Activated naive CD8-positive, alpha-beta T cell (primary cell): ENCODE results near the gene ATP2C1.

ENCODE experiments used
- H3K27ac Mint-ChIP-seq: one replicate; pipeline ENCODE4 v1.8.0; 2021; ENCODE audit warnings: mixed read lengths
- H3K27me3 Mint-ChIP-seq: one replicate; pipeline ENCODE4 v1.8.0; 2021; ENCODE audit warnings: mixed read lengths
- H3K36me3 Mint-ChIP-seq: one replicate; pipeline ENCODE4 v1.8.0; 2021; ENCODE audit warnings: mixed read lengths
- H3K4me1 Mint-ChIP-seq: one replicate; pipeline ENCODE4 v1.8.0; 2021; ENCODE audit warnings: low read depth, mixed read lengths
- H3K4me3 Mint-ChIP-seq: one replicate; pipeline ENCODE4 v1.8.0; 2021; ENCODE audit warnings: mild to moderate bottlenecking, mixed read lengths
- H3K9me3 Mint-ChIP-seq: one replicate; pipeline ENCODE4 v1.8.0; 2021; ENCODE audit warnings: low read depth, mixed read lengths

The ATP2C1 gene

DNA sequence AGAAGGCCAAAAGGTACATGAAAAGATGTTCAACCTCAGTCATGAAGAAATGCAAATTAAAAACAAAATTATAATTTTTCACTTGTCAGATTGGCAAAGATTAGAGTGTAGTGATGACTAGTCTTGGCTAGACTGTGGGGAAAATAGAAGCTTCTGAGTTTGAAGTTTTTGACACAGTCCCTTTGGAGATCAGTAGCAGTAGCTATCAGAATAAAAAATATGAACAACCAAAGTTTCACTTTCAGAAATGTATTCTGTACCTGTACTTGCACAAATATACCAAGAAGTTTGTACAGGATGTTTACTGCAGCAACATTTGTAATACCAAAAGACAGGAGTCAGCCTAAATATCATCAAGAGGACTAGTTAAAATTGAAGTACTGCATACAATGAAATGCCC is 14.1 kb downstream of the ATP2C1 start:
- H3K4me3 Mint-ChIP-seq = peak overlapping the region; percentile 20
- peaks cover 55% of the 10 kb centered on the region for H3K4me1 Mint-ChIP-seq

DNA sequence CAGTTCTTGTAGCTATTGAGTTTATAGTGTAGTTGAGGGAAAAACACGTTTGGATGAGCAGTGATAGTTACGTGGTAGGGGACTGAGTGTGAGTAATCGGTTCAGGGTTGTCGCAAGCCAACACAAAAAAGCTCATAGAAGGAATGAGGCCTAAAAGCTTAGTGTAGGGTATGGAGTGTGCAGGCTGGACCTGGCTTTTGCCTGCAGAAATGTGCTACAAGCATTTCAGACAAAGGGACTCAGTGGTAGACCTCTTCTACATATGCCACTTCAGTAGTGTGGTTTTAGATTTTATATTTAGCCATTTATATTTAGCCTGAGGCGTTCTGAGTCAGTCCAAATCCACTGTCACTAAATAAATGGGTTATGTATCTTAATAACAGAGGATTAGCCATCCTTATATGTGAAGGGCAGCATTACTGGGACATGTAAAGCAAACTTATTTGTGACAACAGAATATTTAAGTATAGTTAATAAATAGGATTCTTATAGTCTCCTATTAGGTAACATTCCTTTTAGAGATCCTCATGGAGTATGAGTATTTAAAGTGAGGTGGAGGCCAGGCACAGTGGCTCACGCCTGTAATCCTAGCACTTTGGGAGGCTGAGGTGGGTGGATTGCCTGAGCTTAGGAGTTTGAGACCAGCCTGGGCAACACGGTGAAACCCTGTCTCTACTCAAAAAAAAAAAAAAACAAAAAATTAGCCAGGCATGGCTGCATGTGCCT is 21.8 kb downstream of the ATP2C1 start:
- Mint-ChIP-seq H3K4me3 (no peak overlapping the region), H3K27ac (no peak overlapping the region), H3K27me3 (no peaks in the 10 kb centered on the region), H3K4me1 (peaks cover 33% of the 10 kb centered on the region), H3K36me3 (peaks cover 14% of the 10 kb centered on the region), H3K9me3 (peaks cover 5% of the 10 kb centered on the region)

More for the DNA sequence above, 14.1 kb downstream of the ATP2C1 start:
- Mint-ChIP-seq H3K27me3 (no peaks in the 10 kb centered on the region), H3K36me3 (peaks cover 12% of the 10 kb centered on the region), H3K27ac (peak overlapping the region; percentile 81), H3K9me3 (no peaks in the 10 kb centered on the region)

DNA sequence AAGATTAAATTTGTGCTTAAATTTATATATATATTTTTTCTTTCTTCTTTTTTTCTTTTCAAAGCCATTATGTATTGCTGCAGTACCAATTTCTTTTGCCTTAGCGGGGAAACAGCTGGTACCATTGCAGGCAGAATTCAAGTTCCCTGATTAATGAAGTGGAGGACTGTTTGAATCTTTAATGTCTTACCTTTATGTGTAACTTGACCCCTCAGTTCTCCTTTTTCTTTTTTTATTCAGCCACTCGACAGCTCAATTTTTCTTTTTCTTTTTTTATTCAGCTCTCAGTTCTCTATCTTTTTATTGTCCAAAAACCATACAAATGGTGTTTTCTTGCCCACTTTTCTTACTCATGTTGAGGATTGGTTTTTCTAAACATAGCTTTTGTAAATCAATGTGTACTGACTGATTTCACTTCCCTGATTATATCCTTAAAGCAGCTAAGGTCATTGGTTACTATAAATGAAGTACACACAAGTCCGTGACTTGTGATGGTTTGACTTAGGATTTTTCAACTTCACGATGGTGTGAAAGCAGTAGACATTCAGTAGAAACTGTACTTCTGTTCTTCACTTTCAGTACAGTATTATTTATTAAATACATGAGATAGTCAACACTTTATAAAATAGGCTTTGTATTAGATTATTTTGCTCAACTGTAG is 22.8 kb downstream of the ATP2C1 start:
- peak overlapping the region; percentile 34 for H3K27ac Mint-ChIP-seq
- H3K4me3 Mint-ChIP-seq = no peak overlapping the region
- peaks cover 14% of the 10 kb centered on the region for H3K36me3 Mint-ChIP-seq
- H3K27me3 Mint-ChIP-seq = no peaks in the 10 kb centered on the region
- peaks cover 37% of the 10 kb centered on the region for H3K4me1 Mint-ChIP-seq
- peaks cover 5% of the 10 kb centered on the region for H3K9me3 Mint-ChIP-seq

DNA sequence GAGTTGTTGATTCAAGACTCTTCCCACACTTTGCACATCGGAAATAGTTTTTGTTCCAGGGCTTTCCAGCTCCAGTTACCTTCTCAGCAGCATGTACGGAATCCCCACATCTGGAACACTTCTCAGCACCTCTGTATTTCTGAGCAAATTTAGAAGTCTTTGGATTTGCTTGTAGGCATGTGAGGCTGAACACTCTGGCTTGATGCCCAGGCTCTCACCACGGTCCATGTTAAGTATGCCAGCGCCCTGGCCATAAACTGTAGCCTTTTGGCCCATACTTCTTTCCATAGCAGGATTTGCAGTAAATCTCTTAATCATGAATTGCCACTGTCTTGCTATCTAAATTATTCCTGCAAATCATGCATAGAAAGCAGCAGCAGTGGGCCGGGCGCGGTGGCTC is 24.4 kb downstream of the ATP2C1 start:
- H3K9me3 Mint-ChIP-seq = peaks cover 5% of the 10 kb centered on the region
- H3K27ac Mint-ChIP-seq = no peak overlapping the region
- no peak overlapping the region for H3K4me3 Mint-ChIP-seq
- no peaks in the 10 kb centered on the region for H3K27me3 Mint-ChIP-seq
- peaks cover 52% of the 10 kb centered on the region for H3K4me1 Mint-ChIP-seq
- peaks cover 16% of the 10 kb centered on the region for H3K36me3 Mint-ChIP-seq

DNA sequence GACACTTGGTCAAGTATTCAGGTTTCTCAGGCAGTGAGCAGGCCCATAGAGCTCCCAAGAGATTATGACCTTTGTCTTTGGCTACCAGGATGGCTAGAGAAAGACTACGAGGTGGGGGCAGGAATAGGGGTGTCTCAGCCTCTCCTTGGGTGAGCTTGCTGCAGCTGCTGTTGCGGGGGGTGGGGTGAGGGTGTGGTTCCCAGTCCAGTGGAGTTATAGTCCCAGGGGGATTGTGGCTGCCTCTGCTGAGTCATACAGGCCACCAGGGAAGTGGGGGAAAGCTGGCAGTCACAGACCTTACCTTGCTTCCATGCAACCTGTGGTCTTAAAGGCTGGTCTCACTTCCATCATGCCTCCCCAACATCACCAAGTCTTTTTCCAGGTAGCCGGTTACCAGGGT is 31.7 kb downstream of the ATP2C1 start:
- no peak overlapping the region for H3K27ac Mint-ChIP-seq
- H3K27me3 Mint-ChIP-seq = no peaks in the 10 kb centered on the region
- H3K4me1 Mint-ChIP-seq = peaks cover 57% of the 10 kb centered on the region
- peaks cover 19% of the 10 kb centered on the region for H3K36me3 Mint-ChIP-seq
- H3K4me3 Mint-ChIP-seq = no peak overlapping the region
- peaks cover 8% of the 10 kb centered on the region for H3K9me3 Mint-ChIP-seq

DNA sequence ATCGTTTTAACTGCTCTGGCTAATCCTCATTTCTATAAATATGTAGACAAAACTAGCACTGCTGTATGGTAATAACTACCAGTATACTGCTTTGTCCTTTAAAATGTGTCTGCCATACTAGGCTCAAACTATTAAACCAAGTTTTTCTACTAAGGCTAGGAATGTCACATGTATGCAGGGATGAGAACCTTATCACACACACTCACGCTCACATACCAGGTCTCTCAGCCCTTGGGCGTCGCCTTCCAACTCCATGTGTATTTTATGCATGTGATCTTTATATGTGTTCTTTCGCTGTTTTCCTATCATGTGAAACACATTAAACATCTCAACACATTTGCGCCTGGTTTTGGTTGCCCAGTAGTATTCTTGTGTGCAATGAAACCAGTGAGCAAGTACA is 32.6 kb downstream of the ATP2C1 start:
- Mint-ChIP-seq H3K4me1 (peaks cover 54% of the 10 kb centered on the region), H3K9me3 (peaks cover 8% of the 10 kb centered on the region), H3K36me3 (peaks cover 19% of the 10 kb centered on the region), H3K27me3 (no peaks in the 10 kb centered on the region), H3K27ac (no peak overlapping the region), H3K4me3 (no peak overlapping the region)

DNA sequence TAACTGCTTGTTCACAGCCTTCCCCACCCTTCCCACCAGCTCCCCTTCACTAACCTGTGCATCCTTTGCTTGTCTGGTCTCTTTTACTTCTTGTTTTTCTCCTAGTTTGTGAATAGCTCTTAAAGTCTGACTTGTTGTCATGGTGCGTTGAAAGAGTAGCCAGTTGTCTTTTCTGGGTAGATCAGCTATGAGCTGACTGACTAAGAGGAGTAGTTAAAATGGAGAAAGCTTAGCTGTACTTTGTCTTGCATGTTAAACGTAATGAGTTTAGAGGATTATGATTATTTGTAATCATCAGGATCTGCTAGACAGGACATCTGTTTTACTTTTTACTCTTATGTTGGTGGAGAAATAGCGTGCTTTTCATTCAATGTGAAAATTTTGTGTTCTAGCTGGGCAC is 35.9 kb downstream of the ATP2C1 start:
- no peaks in the 10 kb centered on the region for H3K27me3 Mint-ChIP-seq
- H3K27ac Mint-ChIP-seq = no peak overlapping the region
- H3K36me3 Mint-ChIP-seq = peaks cover 12% of the 10 kb centered on the region
- peaks cover 31% of the 10 kb centered on the region for H3K4me1 Mint-ChIP-seq
- no peaks in the 10 kb centered on the region for H3K9me3 Mint-ChIP-seq
- H3K4me3 Mint-ChIP-seq = no peak overlapping the region

DNA sequence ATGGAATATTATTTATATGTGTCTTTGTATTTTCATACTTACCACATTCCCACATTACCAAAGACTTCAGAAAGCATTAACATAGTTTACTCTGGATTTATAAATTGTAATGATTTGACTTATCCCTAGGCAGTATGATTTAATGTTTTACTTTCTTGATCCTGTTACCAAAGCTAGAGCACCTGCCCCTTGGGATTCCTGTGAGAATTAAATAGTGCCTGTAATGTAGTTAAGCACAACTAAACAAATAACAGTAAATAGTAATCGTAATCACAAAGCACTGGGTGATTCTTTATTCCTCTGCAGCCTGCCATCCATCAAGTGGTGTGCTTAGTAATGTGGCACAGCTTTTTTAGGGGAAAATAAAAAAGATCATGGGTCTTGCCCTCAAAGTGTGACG is 39.1 kb downstream of the ATP2C1 start:
- no peaks in the 10 kb centered on the region for H3K27me3 Mint-ChIP-seq
- H3K9me3 Mint-ChIP-seq = no peaks in the 10 kb centered on the region
- H3K4me1 Mint-ChIP-seq = peaks cover 11% of the 10 kb centered on the region
- H3K36me3 Mint-ChIP-seq = peaks cover 6% of the 10 kb centered on the region
- H3K27ac Mint-ChIP-seq = no peak overlapping the region
- no peak overlapping the region for H3K4me3 Mint-ChIP-seq

DNA sequence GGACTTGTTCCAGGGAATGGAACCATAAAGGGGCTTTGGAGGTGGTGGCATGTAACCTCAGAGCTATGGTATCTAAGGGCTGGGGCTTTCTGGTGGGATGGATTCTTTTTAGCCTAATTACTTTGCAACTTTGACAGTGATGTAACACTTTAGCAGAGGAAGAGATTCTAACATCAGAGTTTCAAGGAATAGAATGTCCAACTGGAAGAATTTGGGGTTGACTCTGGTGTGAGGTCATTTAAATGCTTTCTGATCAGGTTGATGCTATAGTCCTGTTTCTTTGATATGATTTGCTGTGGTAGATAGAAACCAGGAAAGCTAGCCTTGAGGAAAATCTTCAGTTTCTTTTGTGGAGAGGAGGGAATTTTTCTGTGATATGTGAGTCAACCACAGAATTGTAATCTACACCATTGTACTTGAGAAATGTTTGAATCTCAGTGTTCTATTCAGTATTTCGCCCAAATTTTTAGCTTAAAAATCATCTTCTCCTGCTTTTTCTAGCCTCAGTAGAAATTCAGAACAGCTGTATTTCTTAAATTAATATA is 40.0 kb downstream of the ATP2C1 start:
- H3K9me3 Mint-ChIP-seq = no peaks in the 10 kb centered on the region
- no peaks in the 10 kb centered on the region for H3K27me3 Mint-ChIP-seq
- H3K36me3 Mint-ChIP-seq = peaks cover 11% of the 10 kb centered on the region
- H3K27ac Mint-ChIP-seq = no peak overlapping the region
- no peak overlapping the region for H3K4me3 Mint-ChIP-seq
- peaks cover 8% of the 10 kb centered on the region for H3K4me1 Mint-ChIP-seq

DNA sequence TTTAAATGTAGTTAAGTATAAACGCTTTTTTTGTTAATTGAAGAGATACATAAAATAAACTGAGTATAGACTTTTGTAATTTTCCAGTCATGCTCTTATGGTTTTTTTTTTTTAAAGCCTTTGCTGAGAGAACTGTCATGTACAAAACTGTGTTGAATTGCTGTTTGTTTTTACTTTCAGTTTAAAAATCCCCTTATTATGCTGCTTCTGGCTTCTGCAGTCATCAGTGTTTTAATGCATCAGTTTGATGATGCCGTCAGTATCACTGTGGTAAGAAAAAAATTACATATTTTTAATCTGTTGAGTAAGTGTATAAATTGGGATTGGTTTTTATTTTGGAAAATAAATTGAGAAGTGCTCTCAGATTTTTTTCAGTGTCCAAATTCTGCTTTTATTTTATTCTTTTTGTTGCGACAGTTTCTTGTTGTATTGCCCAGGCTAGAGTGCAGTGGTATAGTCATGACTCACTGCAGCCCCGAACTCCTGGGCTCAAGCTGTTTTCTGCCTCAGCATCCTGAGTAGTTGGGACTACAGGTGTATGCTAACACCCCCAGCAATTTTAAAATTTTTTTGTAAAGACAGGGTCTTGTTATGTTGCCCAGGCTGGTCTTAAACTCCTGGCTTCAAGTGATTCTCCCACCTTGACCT is 40.7 kb downstream of the ATP2C1 start:
- peaks cover 3% of the 10 kb centered on the region for H3K4me1 Mint-ChIP-seq
- no peaks in the 10 kb centered on the region for H3K9me3 Mint-ChIP-seq
- H3K4me3 Mint-ChIP-seq = no peak overlapping the region
- peaks cover 13% of the 10 kb centered on the region for H3K36me3 Mint-ChIP-seq
- no peaks in the 10 kb centered on the region for H3K27me3 Mint-ChIP-seq
- no peak overlapping the region for H3K27ac Mint-ChIP-seq

DNA sequence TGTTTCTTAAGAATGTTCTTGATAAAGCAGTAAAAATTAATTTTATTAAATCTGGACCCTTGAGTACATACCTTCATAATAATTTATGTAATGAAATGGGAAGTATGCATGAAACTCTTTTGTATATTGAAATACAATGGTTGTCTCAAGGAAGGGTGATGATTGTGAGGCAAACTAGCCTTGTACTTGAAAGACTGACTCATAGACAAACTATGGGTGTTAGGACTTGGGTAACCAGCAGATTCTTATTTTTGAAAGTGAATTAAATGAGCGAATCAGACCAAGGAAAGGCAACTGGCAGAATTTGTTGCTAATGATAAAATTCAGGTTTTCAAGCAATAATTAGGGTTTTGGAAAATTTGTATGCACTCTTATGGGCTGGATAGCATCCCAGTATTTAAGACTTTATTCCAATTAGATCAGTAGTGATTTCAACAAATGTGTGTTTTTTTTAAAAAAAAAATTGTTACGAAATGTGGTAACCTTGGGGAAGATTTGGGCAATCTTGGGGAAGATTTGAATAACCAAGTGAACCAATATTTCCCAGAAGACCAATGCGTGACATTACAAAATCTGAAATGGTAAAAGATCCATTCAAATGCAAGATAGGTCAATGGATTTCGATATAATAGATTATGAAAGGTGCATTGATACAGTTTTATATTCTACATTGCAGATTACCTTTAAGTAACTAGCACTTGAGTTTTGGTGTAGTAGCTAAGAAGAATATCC is 42.0 kb downstream of the ATP2C1 start:
- H3K4me1 Mint-ChIP-seq = peaks cover 3% of the 10 kb centered on the region
- H3K27me3 Mint-ChIP-seq = no peaks in the 10 kb centered on the region
- H3K9me3 Mint-ChIP-seq = no peaks in the 10 kb centered on the region
- no peak overlapping the region for H3K27ac Mint-ChIP-seq
- H3K4me3 Mint-ChIP-seq = no peak overlapping the region
- peaks cover 16% of the 10 kb centered on the region for H3K36me3 Mint-ChIP-seq

DNA sequence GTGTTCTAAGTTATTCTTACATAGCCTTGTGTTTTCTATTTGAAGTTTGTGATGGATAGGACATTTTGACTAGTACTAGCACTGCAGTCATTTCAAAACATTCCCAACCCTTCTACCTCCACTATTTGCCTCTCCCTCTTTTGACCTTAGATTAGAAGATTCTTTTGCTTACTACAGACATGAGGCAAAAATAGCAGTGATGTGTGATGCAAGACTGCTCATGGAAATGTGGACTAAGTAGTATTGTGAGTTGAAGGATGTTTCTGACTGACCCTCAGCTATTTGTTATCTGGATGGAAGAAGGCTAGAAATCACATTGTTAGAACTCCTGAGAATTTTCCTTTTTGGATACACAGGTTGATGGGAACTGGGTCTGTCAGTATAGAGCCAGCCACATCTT is 45.9 kb downstream of the ATP2C1 start:
- Mint-ChIP-seq H3K36me3 (peaks cover 31% of the 10 kb centered on the region), H3K27ac (no peak overlapping the region), H3K9me3 (no peaks in the 10 kb centered on the region), H3K27me3 (no peaks in the 10 kb centered on the region), H3K4me3 (no peak overlapping the region), H3K4me1 (no peaks in the 10 kb centered on the region)

DNA sequence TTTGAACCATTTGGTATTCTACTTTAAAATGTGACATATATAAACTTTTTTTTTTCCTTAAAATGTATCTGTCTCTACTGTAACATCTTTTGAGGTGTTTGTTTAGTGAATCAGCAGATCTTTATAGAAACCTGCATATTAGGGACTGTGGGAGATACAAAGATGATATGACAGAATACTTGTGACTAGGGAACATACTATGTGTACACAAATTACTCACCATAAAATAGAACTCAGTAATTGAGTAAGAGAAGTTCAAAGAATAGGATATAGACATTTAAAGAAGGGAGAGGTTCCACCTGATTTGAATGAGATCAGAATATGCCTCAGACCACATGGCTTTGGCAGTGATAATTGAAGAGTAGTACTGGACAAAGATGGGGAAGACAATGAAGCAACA is 47.9 kb downstream of the ATP2C1 start:
- no peaks in the 10 kb centered on the region for H3K9me3 Mint-ChIP-seq
- no peak overlapping the region for H3K27ac Mint-ChIP-seq
- no peaks in the 10 kb centered on the region for H3K27me3 Mint-ChIP-seq
- H3K4me1 Mint-ChIP-seq = no peaks in the 10 kb centered on the region
- H3K4me3 Mint-ChIP-seq = no peak overlapping the region
- H3K36me3 Mint-ChIP-seq = peaks cover 41% of the 10 kb centered on the region

DNA sequence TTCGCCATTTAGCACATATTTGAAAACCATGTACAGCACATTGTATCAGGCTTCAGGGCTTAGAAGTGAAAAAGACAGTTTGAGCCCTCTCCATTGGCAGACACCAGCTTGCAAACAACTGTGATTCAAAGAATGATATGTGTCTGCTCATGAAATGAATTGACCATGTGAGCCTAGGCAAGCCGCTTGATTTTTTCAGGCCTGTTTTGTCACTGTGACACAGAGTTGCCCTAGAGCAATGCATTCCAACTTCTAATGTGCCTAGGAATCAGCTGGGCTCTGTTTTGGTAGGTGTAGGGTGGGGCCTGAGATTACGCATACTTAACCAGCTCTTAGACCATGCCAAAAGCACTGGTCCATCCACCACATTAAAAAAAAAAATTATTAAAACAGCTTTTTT is 53.0 kb downstream of the ATP2C1 start:
- Mint-ChIP-seq H3K27ac (no peak overlapping the region), H3K4me1 (no peaks in the 10 kb centered on the region), H3K9me3 (no peaks in the 10 kb centered on the region), H3K36me3 (peaks cover 38% of the 10 kb centered on the region), H3K27me3 (no peaks in the 10 kb centered on the region), H3K4me3 (no peak overlapping the region)
